GM23338 (cell line): ENCODE measurements around the gene NFIB. TPM values are rescaled to one million over a fixed set of nuclear protein-coding genes. Genes with fewer than 3 reads are reported as not detected.

Experiments used
- ATAC-seq: fragments of 200-7000 bp; cut with Tn5 transposase; 3 replicates; pipeline ENCODE4 v1.9.1; 2020
- DNase-seq: peaks from one replicate; pipeline ENCODE4 v3.0.0-alpha.2; 2015; ENCODE audit warnings: low spot score
- H2AFZ ChIP-seq: fragments of 200-600 bp; sonication (generic); 2 replicates; pipeline ENCODE4 v1.8.0; 2016; ENCODE audit warnings: antibody characterized with exemption, mild to moderate bottlenecking, moderate library complexity
- H3F3A ChIP-seq: fragments of 200-600 bp; sonication (generic); replicated peaks from 2 replicates; pipeline ENCODE4 v1.8.0; 2017; ENCODE audit warnings: antibody characterized with exemption, mixed run types, low read depth
- H3K27ac ChIP-seq: fragments of 200-600 bp; sonication (generic); 2 replicates; pipeline ENCODE4 v1.6.1; 2016; ENCODE audit warnings: low read depth
- H3K27me3 ChIP-seq: fragments of 200-600 bp; sonication (generic); 2 replicates; pipeline ENCODE4 v1.8.0; 2016; ENCODE audit warnings: mild to moderate bottlenecking, mixed run types, moderate library complexity; ENCODE audit not compliant: insufficient read depth
- H3K36me3 ChIP-seq: fragments of 200-600 bp; sonication (generic); 2 replicates; pipeline ENCODE4 v1.8.0; 2016; ENCODE audit warnings: mild to moderate bottlenecking; ENCODE audit not compliant: insufficient read depth
- H3K4me1 ChIP-seq: fragments of 200-600 bp; sonication (generic); 2 replicates; pipeline ENCODE4 v1.8.0; 2016; ENCODE audit warnings: mild to moderate bottlenecking, moderate library complexity; ENCODE audit not compliant: insufficient read depth
- H3K4me2 ChIP-seq: fragments of 200-600 bp; sonication (generic); 2 replicates; pipeline ENCODE4 v1.7.1; 2017; ENCODE audit warnings: mixed run types
- H3K4me3 ChIP-seq: fragments of 200-600 bp; sonication (generic); 2 replicates; pipeline ENCODE4 v1.6.1; 2016; ENCODE audit warnings: mixed run types
- H3K79me2 ChIP-seq: fragments of 200-600 bp; sonication (generic); replicated peaks from 2 replicates; pipeline ENCODE4 v1.8.0; 2017; ENCODE audit warnings: mild to moderate bottlenecking; ENCODE audit not compliant: insufficient read depth
- H3K9me2 ChIP-seq: fragments of 200-600 bp; sonication (generic); 2 replicates; pipeline ENCODE4 v1.8.0; 2017; ENCODE audit not compliant: insufficient read depth
- H4K20me1 ChIP-seq: fragments of 200-600 bp; sonication (generic); replicated peaks from 2 replicates; pipeline ENCODE4 v1.8.0; 2017; ENCODE audit warnings: mild to moderate bottlenecking; ENCODE audit not compliant: insufficient read depth
- H3K27ac Mint-ChIP-seq: 2 replicates; pipeline ENCODE4 v1.8.0; 2020; ENCODE audit warnings: inconsistent platforms, mild to moderate bottlenecking, moderate library complexity, mixed read lengths
- H3K27me3 Mint-ChIP-seq: 3 replicates; pipeline ENCODE4 v1.8.0; 2022; ENCODE audit warnings: low read depth, mild to moderate bottlenecking, moderate library complexity, mixed read lengths, inconsistent platforms; ENCODE audit not compliant: insufficient read depth, poor library complexity
- H3K36me3 Mint-ChIP-seq: 3 replicates; pipeline ENCODE4 v1.8.0; 2021; ENCODE audit warnings: low read depth, mild to moderate bottlenecking, inconsistent platforms, moderate library complexity, mixed read lengths
- H3K4me1 Mint-ChIP-seq: 3 replicates; pipeline ENCODE4 v1.8.0; 2020; ENCODE audit warnings: mild to moderate bottlenecking, inconsistent platforms, mixed read lengths
- H3K4me3 Mint-ChIP-seq: 3 replicates; pipeline ENCODE4 v1.8.0; 2021; ENCODE audit warnings: moderate library complexity, mild to moderate bottlenecking, inconsistent platforms, mixed read lengths
- H3K9me3 Mint-ChIP-seq: 3 replicates; pipeline ENCODE4 v1.8.0; 2020; ENCODE audit warnings: moderate library complexity, mild to moderate bottlenecking, inconsistent platforms, mixed read lengths
- CREB1 ChIP-seq: fragments of 250-450 bp; sonication (Bioruptor Pico); IDR thresholded peaks from 2 replicates; pipeline ENCODE4 v1.5.0; 2020; ENCODE audit warnings: low read depth, mild to moderate bottlenecking, moderate library complexity
- CTCF ChIP-seq, 2 experiments: fragments of 200-600 bp in 1 of 2; sonication (generic) in 1 of 2; conservative IDR thresholded peaks; 2 replicates each; pipeline versions ENCODE4 v1.5.1 to v1.6.1; 2016 to 2017; ENCODE audit warnings: antibody characterized with exemption in 2 of 2, low read depth in 2 of 2, mild to moderate bottlenecking in 2 of 2, moderate library complexity in 1 of 2
- ETS1 ChIP-seq: IDR thresholded peaks from 2 replicates; pipeline ENCODE4 v1.6.1; 2016; ENCODE audit warnings: antibody characterized with exemption
- EZH2 ChIP-seq: fragments of 200-600 bp; sonication (generic); IDR thresholded peaks from one replicate; pipeline ENCODE4 v1.8.0; 2017; ENCODE audit warnings: antibody characterized with exemption, mild to moderate bottlenecking, low read depth; ENCODE audit not compliant: unreplicated experiment
- EZH2phosphoT487 ChIP-seq: fragments of 200-600 bp; sonication (generic); IDR thresholded peaks from one replicate; pipeline ENCODE4 v1.8.1; 2018; ENCODE audit warnings: antibody characterized with exemption; ENCODE audit not compliant: unreplicated experiment
- JUNB ChIP-seq: IDR thresholded peaks from one replicate; pipeline ENCODE4 v1.6.1; 2016; ENCODE audit warnings: antibody characterized with exemption; ENCODE audit not compliant: unreplicated experiment
- NANOG ChIP-seq: IDR thresholded peaks from 2 replicates; pipeline ENCODE4 v1.6.1; 2016; ENCODE audit warnings: antibody characterized with exemption, borderline replicate concordance
- POLR2AphosphoS5 ChIP-seq: IDR thresholded peaks from 2 replicates; pipeline ENCODE4 v1.6.1; 2016; ENCODE audit warnings: antibody characterized with exemption, low read depth
- REST ChIP-seq: IDR thresholded peaks from one replicate; pipeline ENCODE4 v1.6.1; 2018; ENCODE audit warnings: antibody characterized with exemption; ENCODE audit not compliant: unreplicated experiment
- STAT1 ChIP-seq: IDR thresholded peaks from one replicate; pipeline ENCODE4 v1.6.1; 2016; ENCODE audit warnings: antibody characterized with exemption; ENCODE audit not compliant: unreplicated experiment
- ZNF114 ChIP-seq: fragments of 250-450 bp; sonication (Bioruptor Pico); IDR thresholded peaks from 2 replicates; pipeline ENCODE4 v1.5.0; 2020; ENCODE audit warnings: mild to moderate bottlenecking, moderate library complexity
- ZNF331 ChIP-seq: fragments of 250-450 bp; sonication (Bioruptor Pico); IDR thresholded peaks from 2 replicates; pipeline ENCODE4 v1.5.0; 2020; ENCODE audit warnings: low read depth, mild to moderate bottlenecking, moderate library complexity
- polyA plus RNA-seq: library from polyadenylated mRNA; unstranded; fragments of >200 nt; fragmentation: Nextera tagmentation; extraction: Ambion mirVana; gene quantifications from 2 replicates; pipeline ENCODE4 v1.2.1, GENCODE V29; 2016
- total RNA-seq: library from RNA; depleted of rRNA; stranded (reverse); fragments of >200 nt; shearing (Covaris generic); gene quantifications from 2 replicates; pipeline ENCODE4 v1.2.3, GENCODE V29; 2014

The NFIB gene
- total and polyA plus RNA-seq, 2 experiments from 2014 or later: 3.9 to 4.7 TPM

- TF ChIP-seq NANOG: no peak
- no peak for TF ChIP-seq STAT1
- TF ChIP-seq CREB1 (CRISPR knock-in tag): no peak
- no peak for TF ChIP-seq EZH2phosphoT487
- no peak for TF ChIP-seq ZNF331
- no peak for TF ChIP-seq CTCF (conservative IDR thresholded peaks at IDR 0.05; ENCODE audit: low read depth in 2 of 2)
- TF ChIP-seq REST: no peak
- no peak for TF ChIP-seq ZNF114 (CRISPR knock-in tag)
- no peak for TF ChIP-seq JUNB
- TF ChIP-seq POLR2AphosphoS5: no peak
These were observed 64.4 kb downstream of the NFIB start (continued) for GRCh38 chr9:14249527-14249926.

GRCh38 chr9:14248149-14248548 lies 65.8 kb downstream of the NFIB start:
- Mint-ChIP-seq H3K4me3 (no peak overlapping the region), H3K27me3 (peaks cover 4% of the 10 kb centered on the region), H3K9me3 (no peaks in the 10 kb centered on the region), H3K4me1 (peaks cover 42% of the 10 kb centered on the region), H3K27ac (no peak overlapping the region), H3K36me3 (no peaks in the 10 kb centered on the region)
- Histone ChIP-seq H2AFZ (no peak overlapping the region), H3K9me2 (no peaks in the 10 kb centered on the region), H3K4me3 (no peak overlapping the region), H3K4me1 (peaks cover 13% of the 10 kb centered on the region), H3K79me2 (no peaks in the 10 kb centered on the region), H3K27ac (no peak overlapping the region), H3K36me3 (no peaks in the 10 kb centered on the region), H4K20me1 (no peaks in the 10 kb centered on the region), H3K4me2 (no peak overlapping the region), H3F3A (no peaks in the 10 kb centered on the region), H3K27me3 (no peaks in the 10 kb centered on the region)
- DNase-seq (no peak), ATAC-seq (no peak)
- no peak for TF ChIP-seq EZH2phosphoT487
- TF ChIP-seq STAT1: no peak
- TF ChIP-seq REST: no peak
- TF ChIP-seq ZNF331: no peak
- no peak for TF ChIP-seq EZH2
- no peak for TF ChIP-seq ETS1
- no peak for TF ChIP-seq NANOG
- TF ChIP-seq POLR2AphosphoS5: no peak
- no peak for TF ChIP-seq CREB1 (CRISPR knock-in tag)
- no peak for TF ChIP-seq JUNB
- no peak for TF ChIP-seq CTCF (conservative IDR thresholded peaks at IDR 0.05; ENCODE audit: low read depth in 2 of 2)
